Activated T-cell treated with anti-CD3 and anti-CD28 coated beads for 1 hour (primary cell): Measurements from ENCODE around the gene NFKBIA.
"Not testable (repeated sequence)": the region's sequence is repeated elsewhere in the genome, so short reads cannot be mapped to it uniquely, and the experiment has no call there.

Experiments used
- DNase-seq: peaks from one replicate; pipeline ENCODE4 v3.0.0-alpha.2; 2020; ENCODE audit warnings: low read depth

The NFKBIA gene

GRCh38 chr14:35408026-35408425, 3.5 kb upstream of the NFKBIA start:
- DNase-seq = no peak

GRCh38 chr14:35407306-35407630, 2.7 kb upstream of the NFKBIA start:
- no peak for DNase-seq

- no peak for DNase-seq
Measured at GRCh38 chr14:35406506-35407305, 2.2 kb upstream of the NFKBIA start.

- no peak for DNase-seq
Measured at GRCh38 chr14:35406090-35406489, 1.5 kb upstream of the NFKBIA start.

- no peak for DNase-seq
Measured at GRCh38 chr14:35405304-35405996, 901 bp upstream of the NFKBIA start.

- peak; percentile 93 for DNase-seq
Measured at GRCh38 chr14:35403603-35404448, 723 bp downstream of the NFKBIA start.

GRCh38 chr14:35403114-35403602, 1.4 kb downstream of the NFKBIA start:
- DNase-seq = no peak

GRCh38 chr14:35402323-35403113, 2.0 kb downstream of the NFKBIA start:
- DNase-seq = peak; percentile 30

- DNase-seq = no peak
Measured at GRCh38 chr14:35401422-35402265, 2.9 kb downstream of the NFKBIA start.

GRCh38 chr14:35400648-35401421, 3.7 kb downstream of the NFKBIA start:
- no peak for DNase-seq

GRCh38 chr14:35399083-35399937, 5.2 kb downstream of the NFKBIA start:
- no peak for DNase-seq

- no peak for DNase-seq
Measured at GRCh38 chr14:35398071-35398584, 6.4 kb downstream of the NFKBIA start.

- DNase-seq = not testable (repeated sequence)
Measured at GRCh38 chr14:35396610-35397009, 7.9 kb downstream of the NFKBIA start.

GRCh38 chr14:35395283-35395682, 9.3 kb downstream of the NFKBIA start:
- no peak for DNase-seq

- no peak for DNase-seq
Measured at GRCh38 chr14:35394326-35395013, 10.1 kb downstream of the NFKBIA start.

- no peak for DNase-seq
Measured at GRCh38 chr14:35393826-35394225, 10.7 kb downstream of the NFKBIA start.

- DNase-seq = no peak
Measured at GRCh38 chr14:35392103-35392502, 12.4 kb downstream of the NFKBIA start.

- DNase-seq = no peak
Measured at GRCh38 chr14:35391388-35391710, 13.2 kb downstream of the NFKBIA start.
